Endothelial cell (in vitro differentiated cells): ENCODE data around the gene TXLNG. TPM values are rescaled to one million over a fixed set of nuclear protein-coding genes. Genes with fewer than 3 reads are reported as not detected.

Experiments used
- DNase-seq: peaks from one replicate; pipeline ENCODE4 v3.0.0; 2021; ENCODE audit warnings: low spot score
- H3K27ac Mint-ChIP-seq: one replicate; pipeline ENCODE4 v1.8.0; 2021; ENCODE audit warnings: mixed read lengths, inconsistent platforms; ENCODE audit not compliant: unreplicated experiment
- H3K27me3 Mint-ChIP-seq: one replicate; pipeline ENCODE4 v1.8.0; 2021; ENCODE audit warnings: mild to moderate bottlenecking, moderate library complexity, mixed read lengths, inconsistent platforms; ENCODE audit not compliant: unreplicated experiment
- H3K36me3 Mint-ChIP-seq: one replicate; pipeline ENCODE4 v1.8.0; 2021; ENCODE audit warnings: mild to moderate bottlenecking, low read depth, mixed read lengths, inconsistent platforms; ENCODE audit not compliant: unreplicated experiment
- H3K4me1 Mint-ChIP-seq: one replicate; pipeline ENCODE4 v1.8.0; 2021; ENCODE audit warnings: mild to moderate bottlenecking, mixed read lengths, inconsistent platforms; ENCODE audit not compliant: unreplicated experiment
- H3K4me3 Mint-ChIP-seq: one replicate; pipeline ENCODE4 v1.8.0; 2021; ENCODE audit warnings: mild to moderate bottlenecking, mixed read lengths, inconsistent platforms; ENCODE audit not compliant: unreplicated experiment
- H3K9me3 Mint-ChIP-seq: one replicate; pipeline ENCODE4 v1.8.0; 2021; ENCODE audit warnings: mixed read lengths, inconsistent platforms; ENCODE audit not compliant: unreplicated experiment
- CTCF ChIP-seq: fragments of 200-600 bp; sonication (generic); IDR thresholded peaks from one replicate; pipeline ENCODE4 v1.5.0; 2021; ENCODE audit warnings: antibody characterized with exemption; ENCODE audit not compliant: unreplicated experiment
- total RNA-seq: library from RNA; stranded (reverse); fragmentation: NEBNext Ultra II Directional; extraction: Animal tissue kit (Norgen Biotek cat#: 25700); gene quantifications from one replicate; pipeline ENCODE4 v1.2.1, GENCODE V29; 2021; ENCODE audit not compliant: unreplicated experiment

TXLNG gene
- total RNA-seq, 1 donor from 2014 or later: 6.6 TPM

- Mint-ChIP-seq H3K27ac (no peak overlapping the region), H3K4me1 (no peaks in the 10 kb centered on the region), H3K9me3 (no peaks in the 10 kb centered on the region), H3K36me3 (peaks cover 6% of the 10 kb centered on the region), H3K4me3 (no peak overlapping the region), H3K27me3 (no peaks in the 10 kb centered on the region)
- no peak for TF ChIP-seq CTCF
- no peak for DNase-seq
Measured at GRCh38 chrX:16838202-16839066, 52.2 kb downstream of the TXLNG start.

- Mint-ChIP-seq H3K9me3 (no peaks in the 10 kb centered on the region), H3K27me3 (no peaks in the 10 kb centered on the region), H3K4me1 (no peaks in the 10 kb centered on the region), H3K36me3 (peaks cover 6% of the 10 kb centered on the region), H3K27ac (no peak overlapping the region), H3K4me3 (no peak overlapping the region)
- no peak for DNase-seq
- TF ChIP-seq CTCF: no peak
Measured at GRCh38 chrX:16839219-16839851, 53.1 kb downstream of the TXLNG start.

- Mint-ChIP-seq H3K36me3 (peaks cover 6% of the 10 kb centered on the region), H3K27me3 (no peaks in the 10 kb centered on the region), H3K4me3 (no peak overlapping the region)
Measured at GRCh38 chrX:16839852-16840460, 53.7 kb downstream of the TXLNG start.

GRCh38 chrX:16842684-16843083, 56.4 kb downstream of the TXLNG start:
- H3K27me3 Mint-ChIP-seq: no peaks in the 10 kb centered on the region
- H3K4me1 Mint-ChIP-seq: no peaks in the 10 kb centered on the region
- no peaks in the 10 kb centered on the region for H3K9me3 Mint-ChIP-seq
- no peak overlapping the region for H3K27ac Mint-ChIP-seq
- DNase-seq: no peak
- no peaks in the 10 kb centered on the region for H3K36me3 Mint-ChIP-seq
- TF ChIP-seq CTCF: no peak
- H3K4me3 Mint-ChIP-seq: no peak overlapping the region

More at GRCh38 chrX:16839852-16840460, 53.7 kb downstream of the TXLNG start:
- no peaks in the 10 kb centered on the region for H3K4me1 Mint-ChIP-seq
- TF ChIP-seq CTCF: no peak
- no peak for DNase-seq
- H3K9me3 Mint-ChIP-seq: no peaks in the 10 kb centered on the region
- no peak overlapping the region for H3K27ac Mint-ChIP-seq
